ENCODE measurements around the gene TAP2.

Gene TAP2

DNA sequence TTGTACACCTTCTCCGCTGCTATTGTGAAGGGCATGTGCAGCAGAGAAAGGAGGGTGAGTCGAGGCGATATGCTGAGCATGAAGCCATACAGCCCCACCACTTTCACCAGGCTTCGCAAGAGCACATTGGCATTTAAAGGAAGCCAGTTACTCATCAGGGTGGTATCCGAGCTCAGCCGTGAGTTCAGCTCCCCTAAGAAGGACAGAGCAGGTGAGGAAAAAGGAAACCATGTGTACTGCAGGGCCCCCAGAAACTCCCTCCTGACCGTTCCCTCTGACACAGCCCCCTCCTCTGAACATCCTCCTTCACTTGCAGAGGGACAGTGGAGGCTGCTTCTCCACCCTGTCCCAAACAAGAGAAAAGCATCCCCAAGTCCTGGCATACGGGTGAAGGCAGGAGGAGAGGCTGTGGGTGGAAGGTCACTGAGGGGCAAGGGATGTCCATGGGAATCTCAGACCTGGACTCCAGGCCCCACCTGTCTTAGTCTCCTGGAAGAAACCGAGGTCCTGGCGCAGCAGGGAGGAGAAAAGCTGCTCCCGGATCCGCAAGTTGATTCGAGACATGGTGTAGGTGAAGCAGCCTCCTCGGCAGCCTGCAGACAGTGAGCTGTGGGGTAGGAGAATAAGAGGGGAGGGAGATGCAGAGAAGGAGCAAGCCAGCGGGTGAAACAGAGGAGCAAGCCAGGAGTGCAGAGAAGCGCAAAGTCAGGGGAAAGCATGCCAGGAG lies 3.2 kb downstream of the TAP2 start:
- Histone ChIP-seq H3K9me3 (no peaks in the 10 kb centered on the region), H3K4me3 (no peak overlapping the region), H3K4me1 (peaks cover 16% of the 10 kb centered on the region), H3K36me3 (replicated peaks) (peaks cover 15% of the 10 kb centered on the region), H3K27me3 (ENCODE audit: low read depth) (no peaks in the 10 kb centered on the region)
- no peak for DNase-seq (ENCODE audit: low spot score in 2 of 2)
- in situ Hi-C loops (cut with MboI; ENCODE audit: low sequenced_read_pairs) = no loop called here

- peaks cover 20% of the 10 kb centered on the region for H3K36me3 ChIP-seq (replicated peaks)
- H3K4me3 ChIP-seq = no peak overlapping the region
- H3K4me1 ChIP-seq = peaks cover 16% of the 10 kb centered on the region
- no peak for DNase-seq (ENCODE audit: low spot score in 2 of 2)
- H3K9me3 ChIP-seq = no peaks in the 10 kb centered on the region
- in situ Hi-C loops (cut with MboI; ENCODE audit: low sequenced_read_pairs) = no loop called here
- H3K27me3 ChIP-seq (ENCODE audit: low read depth) = no peaks in the 10 kb centered on the region
Observed at GRCh38 chr6:32833664-32834063, 4.9 kb downstream of the TAP2 start.

- H3K9me3 ChIP-seq = no peaks in the 10 kb centered on the region
- peaks cover 20% of the 10 kb centered on the region for H3K36me3 ChIP-seq (replicated peaks)
- DNase-seq (ENCODE audit: low spot score in 2 of 2) = no peak
- in situ Hi-C loops (cut with MboI; ENCODE audit: low sequenced_read_pairs) = no loop called here
- no peaks in the 10 kb centered on the region for H3K27me3 ChIP-seq (ENCODE audit: low read depth)
- no peak overlapping the region for H3K4me3 ChIP-seq
- peaks cover 13% of the 10 kb centered on the region for H3K4me1 ChIP-seq
Observed at GRCh38 chr6:32832535-32832934, 6.0 kb downstream of the TAP2 start.

DNA sequence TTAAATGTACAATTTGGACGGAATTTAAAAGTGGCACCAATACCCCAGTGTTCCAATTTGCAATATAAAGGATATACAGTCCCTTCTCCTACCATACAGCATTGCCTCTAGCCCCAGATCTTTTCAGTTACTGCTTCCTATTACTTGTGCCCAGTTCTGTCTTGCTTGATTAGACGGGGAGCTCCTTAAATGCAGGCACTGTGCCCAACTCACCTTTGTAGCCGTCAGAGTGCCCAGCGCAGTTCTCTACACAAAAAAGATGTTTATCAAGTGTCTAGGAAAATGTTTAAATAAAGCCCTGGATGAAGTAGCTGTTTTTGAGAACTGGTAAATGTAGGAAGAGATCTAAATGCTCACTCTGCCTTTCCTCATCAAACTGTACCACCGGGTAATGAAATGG lies 7.6 kb downstream of the TAP2 start:
- Histone ChIP-seq H3K36me3 (replicated peaks) (peaks cover 20% of the 10 kb centered on the region), H3K4me3 (no peak overlapping the region), H3K9me3 (no peaks in the 10 kb centered on the region), H3K27me3 (ENCODE audit: low read depth) (no peaks in the 10 kb centered on the region), H3K4me1 (no peaks in the 10 kb centered on the region)
- no peak for DNase-seq (ENCODE audit: low spot score in 2 of 2)
- in situ Hi-C loops (cut with MboI; ENCODE audit: low sequenced_read_pairs) = no loop called here

- peaks cover 20% of the 10 kb centered on the region for H3K36me3 ChIP-seq (replicated peaks)
- no peaks in the 10 kb centered on the region for H3K27me3 ChIP-seq (ENCODE audit: low read depth)
- H3K4me1 ChIP-seq = no peaks in the 10 kb centered on the region
- DNase-seq (ENCODE audit: low spot score in 2 of 2) = no peak
- no peaks in the 10 kb centered on the region for H3K9me3 ChIP-seq
- in situ Hi-C loops (cut with MboI; ENCODE audit: low sequenced_read_pairs) = no loop called here
- H3K4me3 ChIP-seq = no peak overlapping the region
Observed at GRCh38 chr6:32830017-32830416, 8.5 kb downstream of the TAP2 start.

DNA sequence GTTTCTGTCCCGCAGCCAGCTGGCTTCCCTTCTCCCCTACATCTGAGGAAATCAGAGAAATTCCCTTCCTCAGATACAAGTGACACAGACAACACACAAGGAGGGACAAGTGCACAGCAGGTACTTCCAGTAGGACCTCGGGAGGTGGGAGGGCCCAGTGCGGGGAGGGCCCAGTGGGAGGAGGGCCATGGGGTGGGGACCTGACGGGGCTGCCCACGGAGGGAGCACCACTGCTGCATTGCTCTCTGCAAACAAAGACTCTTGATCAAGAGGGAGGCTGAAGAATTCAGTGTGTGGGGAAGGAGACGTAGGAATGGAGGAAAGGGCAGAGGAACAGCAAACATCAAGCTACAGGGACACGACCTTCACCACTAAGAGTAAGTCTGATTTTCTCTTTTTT lies 9.0 kb downstream of the TAP2 start:
- H3K9me3 ChIP-seq = no peaks in the 10 kb centered on the region
- DNase-seq (ENCODE audit: low spot score in 2 of 2) = no peak
- peaks cover 18% of the 10 kb centered on the region for H3K36me3 ChIP-seq (replicated peaks)
- no peaks in the 10 kb centered on the region for H3K27me3 ChIP-seq (ENCODE audit: low read depth)
- no peak overlapping the region for H3K4me3 ChIP-seq
- in situ Hi-C loops (cut with MboI; ENCODE audit: low sequenced_read_pairs) = no loop called here
- no peaks in the 10 kb centered on the region for H3K4me1 ChIP-seq

GRCh38 chr6:32827025-32827424 lies 11.5 kb downstream of the TAP2 start:
- no peak overlapping the region for H3K4me3 ChIP-seq
- no peak for DNase-seq (ENCODE audit: low spot score in 2 of 2)
- no peaks in the 10 kb centered on the region for H3K9me3 ChIP-seq
- peaks cover 14% of the 10 kb centered on the region for H3K36me3 ChIP-seq (replicated peaks)
- in situ Hi-C loops (cut with MboI; ENCODE audit: low sequenced_read_pairs) = no loop called here
- no peaks in the 10 kb centered on the region for H3K4me1 ChIP-seq
- no peaks in the 10 kb centered on the region for H3K27me3 ChIP-seq (ENCODE audit: low read depth)

DNA sequence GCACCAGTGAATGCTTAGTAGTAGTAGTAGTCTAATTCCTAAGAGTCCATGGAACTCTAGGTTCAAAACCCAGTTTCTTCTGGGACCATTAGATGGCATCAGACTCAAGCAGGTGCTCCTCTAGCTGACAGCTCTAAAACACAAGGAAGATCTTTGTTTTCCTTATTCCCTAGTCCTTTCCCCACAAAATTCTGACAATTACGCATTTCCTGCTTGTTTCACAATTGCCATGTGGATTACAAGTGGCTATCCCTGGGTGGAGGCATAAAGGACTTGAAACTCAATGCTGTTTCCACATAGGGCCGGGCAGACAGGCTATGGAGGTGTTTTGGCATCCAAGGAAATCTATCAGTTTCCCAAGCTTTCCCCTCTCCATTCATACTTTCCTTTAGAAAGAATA lies 12.6 kb downstream of the TAP2 start:
- no peaks in the 10 kb centered on the region for H3K27me3 ChIP-seq (ENCODE audit: low read depth)
- DNase-seq (ENCODE audit: low spot score in 2 of 2) = no peak
- no peaks in the 10 kb centered on the region for H3K9me3 ChIP-seq
- in situ Hi-C loops (cut with MboI; ENCODE audit: low sequenced_read_pairs) = no loop called here
- H3K36me3 ChIP-seq (replicated peaks) = peaks cover 11% of the 10 kb centered on the region
- H3K4me1 ChIP-seq = no peaks in the 10 kb centered on the region
- no peak overlapping the region for H3K4me3 ChIP-seq

DNA sequence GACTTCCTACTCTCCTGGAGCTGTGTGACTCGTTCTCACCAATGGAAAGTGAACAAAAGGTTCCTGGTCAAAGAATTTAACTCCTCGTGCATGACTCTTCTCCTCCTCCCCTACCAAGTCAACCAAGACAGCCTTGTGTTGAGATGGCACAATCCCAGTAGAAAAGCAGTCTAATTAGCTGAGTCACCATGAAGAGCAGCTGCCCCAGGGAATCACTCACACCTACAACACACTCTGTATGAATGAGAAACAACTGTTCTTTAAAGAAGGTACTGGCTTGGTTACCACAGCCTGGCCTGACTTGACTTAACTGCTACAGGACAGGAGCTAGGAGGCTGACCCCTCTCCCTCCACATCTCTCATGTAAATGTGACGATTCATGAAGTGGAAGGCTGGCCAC lies 18.8 kb downstream of the TAP2 start:
- Histone ChIP-seq H3K36me3 (replicated peaks) (no peaks in the 10 kb centered on the region), H3K4me1 (peaks cover 7% of the 10 kb centered on the region), H3K9me3 (no peaks in the 10 kb centered on the region), H3K4me3 (no peak overlapping the region), H3K27me3 (ENCODE audit: low read depth) (no peaks in the 10 kb centered on the region)
- no peak for DNase-seq (ENCODE audit: low spot score in 2 of 2)
- in situ Hi-C loops (cut with MboI; ENCODE audit: low sequenced_read_pairs) = no loop called here

GRCh38 chr6:32818867-32819266 lies 19.7 kb downstream of the TAP2 start:
- H3K27me3 ChIP-seq (ENCODE audit: low read depth) = no peaks in the 10 kb centered on the region
- no peak overlapping the region for H3K4me3 ChIP-seq
- in situ Hi-C loops (cut with MboI; ENCODE audit: low sequenced_read_pairs) = no loop called here
- no peaks in the 10 kb centered on the region for H3K9me3 ChIP-seq
- H3K36me3 ChIP-seq (replicated peaks) = no peaks in the 10 kb centered on the region
- H3K4me1 ChIP-seq = peaks cover 7% of the 10 kb centered on the region
- DNase-seq (ENCODE audit: low spot score in 2 of 2) = no peak

DNA sequence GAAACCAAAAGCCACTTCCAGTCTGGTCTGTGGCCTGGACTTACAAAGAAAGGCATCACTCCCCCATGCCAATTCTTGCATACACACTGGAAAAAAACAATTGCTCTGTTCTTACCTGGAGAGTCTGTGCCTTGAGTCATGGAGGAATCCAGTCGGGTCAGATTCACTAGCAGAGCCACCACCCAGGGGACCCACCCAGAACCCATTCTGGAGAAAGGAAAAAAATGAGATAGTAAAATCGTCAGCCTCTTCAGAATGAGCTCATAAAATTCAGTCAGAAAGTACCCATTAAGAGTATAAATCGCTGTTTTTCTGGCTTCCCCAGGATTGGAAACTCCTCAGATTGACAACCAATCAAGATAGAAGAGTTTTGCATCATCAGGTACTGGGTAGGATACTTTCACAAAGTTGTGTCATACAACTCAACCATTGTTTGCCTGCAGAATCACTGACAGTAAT lies 21.8 kb downstream of the TAP2 start, which contains the start of gene HLA-DOB:
Gene HLA-DOB, minus strand, starts transcription at position 257 of the 459 bp plus-strand sequence. Its CDS starts 51 bp downstream, at position 206.
- no peak for DNase-seq (ENCODE audit: low spot score in 2 of 2)
- Histone ChIP-seq H3K27me3 (ENCODE audit: low read depth) (no peaks in the 10 kb centered on the region), H3K4me3 (no peak within 1 kb of the TSS), H3K9me3 (no peaks in the 10 kb centered on the region), H3K4me1 (peaks cover 7% of the 10 kb centered on the region), H3K36me3 (replicated peaks) (no peaks in the 10 kb centered on the region)
- in situ Hi-C loops (cut with MboI; ENCODE audit: low sequenced_read_pairs) = no loop called here

DNA sequence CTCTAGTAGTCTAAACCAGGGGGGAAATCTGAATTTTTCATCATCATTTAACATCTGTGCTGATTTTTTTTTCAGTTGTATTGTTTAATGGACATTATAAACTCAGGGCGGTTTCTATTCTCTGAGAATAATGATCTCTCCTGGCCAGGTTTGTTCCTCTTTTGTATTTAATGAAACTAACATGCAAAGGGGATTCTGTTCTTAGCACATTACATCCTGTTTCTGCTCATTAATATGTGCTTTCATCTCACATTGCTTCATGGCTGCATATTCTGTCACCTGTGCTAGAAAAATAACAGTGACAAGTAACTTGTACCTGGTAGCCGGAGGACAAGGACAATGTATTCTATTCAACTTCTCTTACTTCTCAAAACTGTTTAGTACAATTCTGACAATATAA lies 22.5 kb downstream of the TAP2 start:
- H3K4me1 ChIP-seq = peaks cover 7% of the 10 kb centered on the region
- DNase-seq (ENCODE audit: low spot score in 2 of 2) = no peak
- H3K4me3 ChIP-seq = no peak overlapping the region
- no peaks in the 10 kb centered on the region for H3K36me3 ChIP-seq (replicated peaks)
- no peaks in the 10 kb centered on the region for H3K27me3 ChIP-seq (ENCODE audit: low read depth)
- H3K9me3 ChIP-seq = no peaks in the 10 kb centered on the region
- in situ Hi-C loops (cut with MboI; ENCODE audit: low sequenced_read_pairs) = no loop called here

DNA sequence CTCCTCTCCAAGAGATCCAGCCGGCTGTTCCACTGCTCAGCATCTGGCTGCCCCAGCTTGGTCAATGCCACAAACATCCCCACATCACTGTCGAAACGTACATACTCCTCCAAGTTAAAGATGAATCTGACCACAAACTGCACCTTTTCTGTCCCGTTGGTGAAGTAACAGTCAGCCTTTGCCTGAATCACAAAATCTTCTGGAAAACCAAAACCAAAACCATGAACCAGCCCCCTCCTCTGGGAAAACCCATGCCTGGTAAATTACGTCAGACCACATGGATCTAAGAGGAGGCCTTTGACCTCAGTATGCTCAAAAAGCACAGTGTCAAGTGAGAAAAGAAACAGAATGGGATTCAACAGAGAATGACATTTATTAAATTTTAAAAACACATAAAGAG lies 23.4 kb downstream of the TAP2 start:
- Histone ChIP-seq H3K4me3 (no peak overlapping the region), H3K27me3 (ENCODE audit: low read depth) (no peaks in the 10 kb centered on the region), H3K4me1 (peaks cover 7% of the 10 kb centered on the region), H3K36me3 (replicated peaks) (no peaks in the 10 kb centered on the region), H3K9me3 (no peaks in the 10 kb centered on the region)
- in situ Hi-C loops (cut with MboI; ENCODE audit: low sequenced_read_pairs) = no loop called here
- no peak for DNase-seq (ENCODE audit: low spot score in 2 of 2)

DNA sequence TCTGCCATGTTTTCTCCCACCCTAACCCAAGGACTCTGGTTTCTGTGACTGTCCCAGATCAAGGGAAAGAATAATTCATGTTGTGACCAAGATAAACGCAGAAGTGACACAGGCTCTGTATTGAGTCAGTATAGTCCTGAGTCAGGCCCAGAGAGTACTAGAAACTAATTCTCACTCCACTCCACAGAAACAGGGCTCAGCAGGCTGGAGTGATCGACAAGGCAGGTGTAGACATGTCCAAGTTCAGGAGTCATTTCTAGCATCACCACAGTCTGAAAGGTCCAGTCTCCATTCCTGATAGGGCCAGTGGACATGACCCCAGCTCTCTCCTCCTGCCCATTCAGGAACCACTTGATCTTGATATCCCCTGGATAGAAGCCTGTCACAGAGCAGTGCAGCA lies 24.4 kb downstream of the TAP2 start:
- H3K27me3 ChIP-seq (ENCODE audit: low read depth) = no peaks in the 10 kb centered on the region
- no peak for DNase-seq (ENCODE audit: low spot score in 2 of 2)
- H3K9me3 ChIP-seq = no peaks in the 10 kb centered on the region
- in situ Hi-C loops (cut with MboI; ENCODE audit: low sequenced_read_pairs) = no loop called here
- H3K4me3 ChIP-seq = no peak overlapping the region
- H3K4me1 ChIP-seq = peaks cover 7% of the 10 kb centered on the region
- H3K36me3 ChIP-seq (replicated peaks) = no peaks in the 10 kb centered on the region

DNA sequence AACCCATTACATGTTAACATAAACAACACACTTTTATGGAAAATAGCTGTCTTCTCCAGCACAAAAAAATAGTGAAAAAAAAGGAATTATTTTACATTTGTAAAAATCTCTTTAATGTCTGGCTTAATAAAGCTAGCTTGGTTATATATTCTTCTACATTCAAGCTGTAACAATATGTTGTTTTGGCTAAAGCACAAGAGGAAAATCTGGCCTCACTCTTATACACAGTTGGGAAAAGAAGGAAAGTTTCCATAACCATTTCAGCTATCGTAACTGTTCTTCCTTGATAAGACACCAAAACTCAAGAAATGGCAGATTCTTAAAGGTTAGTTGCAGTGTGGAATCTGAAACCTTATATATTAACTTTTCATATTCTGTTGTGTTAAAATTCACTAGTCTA lies 29.4 kb downstream of the TAP2 start:
- DNase-seq (ENCODE audit: low spot score in 2 of 2) = no peak
- no peak overlapping the region for H3K4me3 ChIP-seq
- in situ Hi-C loops (cut with MboI; ENCODE audit: low sequenced_read_pairs) = no loop called here
- no peaks in the 10 kb centered on the region for H3K4me1 ChIP-seq
- no peaks in the 10 kb centered on the region for H3K9me3 ChIP-seq
- H3K36me3 ChIP-seq (replicated peaks) = no peaks in the 10 kb centered on the region
- peaks cover 9% of the 10 kb centered on the region for H3K27me3 ChIP-seq (ENCODE audit: low read depth)

Data from HAP-1 (cell line).